Uterus (tissue), 4 donors: ENCODE data around the gene CTH. TPM values are rescaled to one million over a fixed set of nuclear protein-coding genes. Genes with fewer than 3 reads are reported as not detected.

Experiments
- DNase-seq, 2 donors: peaks; one replicate each; pipeline ENCODE4 v3.0.0-alpha.2; 2019 to 2020
- H3K27ac ChIP-seq, 2 donors: fragments of 200-600 bp; sonication (generic); 1 replicate in 1 of 2; 2 replicates in 1 of 2; pipeline ENCODE4 v1.5.1; 2016 to 2018
- H3K27me3 ChIP-seq, 2 donors: fragments of 200-600 bp; sonication (generic); one replicate each; pipeline ENCODE4 v1.5.1; 2018 to 2019; ENCODE audit warnings: control low read depth in 1 of 2
- H3K36me3 ChIP-seq, 2 donors: fragments of 200-600 bp; sonication (generic); one replicate each; pipeline ENCODE4 v1.5.1; 2019; ENCODE audit warnings: control low read depth in 1 of 2
- H3K4me1 ChIP-seq, 2 donors: fragments of 200-600 bp; sonication (generic); one replicate each; pipeline ENCODE4 v1.5.1; 2018 to 2019; ENCODE audit warnings: control low read depth in 1 of 2
- H3K4me3 ChIP-seq, 2 donors: fragments of 200-600 bp; sonication (generic); 1 replicate in 1 of 2; 2 replicates in 1 of 2; pipeline ENCODE4 v1.5.1; 2018 to 2019; ENCODE audit warnings: mild to moderate bottlenecking in 1 of 2
- H3K9me3 ChIP-seq, 2 donors: fragments of 200-600 bp; sonication (generic); one replicate each; pipeline ENCODE4 v1.5.1; 2019; ENCODE audit warnings: control low read depth in 1 of 2
- CTCF ChIP-seq, 4 experiments: fragments of 200-600 bp in 2 of 4; fragments of 450-650 bp in 2 of 4; sonication (generic) in 2 of 4; IDR thresholded peaks; one replicate each; pipeline ENCODE4 v1.5.1; 2016 to 2019; ENCODE audit warnings: antibody characterized with exemption in 4 of 4, mild to moderate bottlenecking in 2 of 4, moderate library complexity in 1 of 4
- POLR2A ChIP-seq, 2 donors: fragments of 450-650 bp; IDR thresholded peaks; one replicate each; pipeline ENCODE4 v1.6.1; 2016; ENCODE audit warnings: antibody characterized with exemption in 2 of 2, mild to moderate bottlenecking in 1 of 2, moderate library complexity in 1 of 2
- intact Hi-C: fragments of 100-400 bp; cut with DNase I; formaldehyde crosslinking; loops from one replicate; pipeline ENCODE4 v1.15.1; 2023; ENCODE audit warnings: low total_unique reads
- total RNA-seq, 4 donors: library from RNA; depleted of rRNA in 3 of 4; stranded (reverse); fragments of >200 nt in 3 of 4; gene quantifications; one replicate each; pipeline versions ENCODE4 v1.1.0 to v1.2.4, GENCODE V29; 2014 to 2023
- donor health status: DM: yes; HTN: yes; CAD: no.

The CTH gene
- total RNA-seq, 4 donors from 2014 or later, result 1.0 to 11.2 (median 3.5) TPM

GRCh38 chr1:70431317-70431716 is 20.2 kb downstream of the CTH start:
- H3K4me3 ChIP-seq, result no peak overlapping the region
- no peaks in the 10 kb centered on the region for H3K4me1 ChIP-seq
- no peaks in the 10 kb centered on the region for H3K27me3 ChIP-seq
- H3K36me3 ChIP-seq, result no peaks in the 10 kb centered on the region
- TF ChIP-seq POLR2A (IDR thresholded peaks at IDR 0.05) (no peak), CTCF (IDR thresholded peaks at IDR 0.05) (no peak)
- no peak overlapping the region for H3K27ac ChIP-seq
- intact Hi-C loops, result loop anchor here (10.0 kb wide), 1 partner anchor 623 kb away; no protein-coding TSS in a partner anchor
- DNase-seq, result no peak
- no peaks in the 10 kb centered on the region for H3K9me3 ChIP-seq

- H3K36me3 ChIP-seq, result no peaks in the 10 kb centered on the region
- H3K27ac ChIP-seq, result no peak overlapping the region
- no peak for DNase-seq
- TF ChIP-seq CTCF (IDR thresholded peaks at IDR 0.05) (no peak), POLR2A (IDR thresholded peaks at IDR 0.05) (no peak)
- intact Hi-C loops, result loop anchor here (10.0 kb wide), 1 partner anchor 623 kb away; no protein-coding TSS in a partner anchor
- H3K4me1 ChIP-seq, result no peaks in the 10 kb centered on the region
- no peak overlapping the region for H3K4me3 ChIP-seq
- no peaks in the 10 kb centered on the region for H3K27me3 ChIP-seq
- H3K9me3 ChIP-seq, result no peaks in the 10 kb centered on the region
Observed at GRCh38 chr1:70431874-70432273, 20.8 kb downstream of the CTH start.

- Histone ChIP-seq H3K4me3 (no peak overlapping the region), H3K4me1 (no peaks in the 10 kb centered on the region), H3K27me3 (no peaks in the 10 kb centered on the region), H3K36me3 (no peaks in the 10 kb centered on the region), H3K9me3 (no peaks in the 10 kb centered on the region), H3K27ac (no peak overlapping the region)
- intact Hi-C loops, result loop anchor here (10.0 kb wide), 1 partner anchor 620 kb away; no protein-coding TSS in a partner anchor
- TF ChIP-seq POLR2A (IDR thresholded peaks at IDR 0.05), result no peak
- TF ChIP-seq CTCF (IDR thresholded peaks at IDR 0.05), result no peak
- no peak for DNase-seq
Observed at GRCh38 chr1:70434253-70434859, 23.3 kb downstream of the CTH start.

- Histone ChIP-seq H3K9me3 (no peaks in the 10 kb centered on the region), H3K27me3 (no peaks in the 10 kb centered on the region), H3K27ac (peak overlapping the region; percentile 32 to 67), H3K4me1 (no peaks in the 10 kb centered on the region), H3K4me3 (no peak overlapping the region), H3K36me3 (no peaks in the 10 kb centered on the region)
- peak; percentile 35 to 46 for DNase-seq
- intact Hi-C loops, result loop anchor here (10.0 kb wide), 1 partner anchor 618 kb away; no protein-coding TSS in a partner anchor
- no peak for TF ChIP-seq POLR2A (IDR thresholded peaks at IDR 0.05)
- TF ChIP-seq CTCF (IDR thresholded peaks at IDR 0.05), result peak; percentile 58 to 75 (median 65)
Observed at GRCh38 chr1:70436622-70437251, 25.7 kb downstream of the CTH start.

GRCh38 chr1:70438529-70438928 is 27.5 kb downstream of the CTH start:
- DNase-seq, result no peak
- no peaks in the 10 kb centered on the region for H3K9me3 ChIP-seq
- H3K4me1 ChIP-seq, result no peaks in the 10 kb centered on the region
- intact Hi-C loops, result loop anchor here (10.0 kb wide), 1 partner anchor 616 kb away; no protein-coding TSS in a partner anchor
- no peaks in the 10 kb centered on the region for H3K36me3 ChIP-seq
- no peak overlapping the region for H3K27ac ChIP-seq
- TF ChIP-seq CTCF (IDR thresholded peaks at IDR 0.05), result no peak
- TF ChIP-seq POLR2A (IDR thresholded peaks at IDR 0.05), result no peak
- H3K4me3 ChIP-seq, result no peak overlapping the region
- no peaks in the 10 kb centered on the region for H3K27me3 ChIP-seq
